HG02642 (cell line): ENCODE results near the gene LRRFIP2.

Source experiments
- ATAC-seq: cut with Tn5 transposase; IDR thresholded peaks from one replicate; pipeline ENCODE4 v1.9.1; 2021; ENCODE audit warnings: mild to moderate bottlenecking; ENCODE audit not compliant: unreplicated experiment, poor library complexity

LRRFIP2 gene

GRCh38 chr3:37031096-37031682 lies 143.2 kb downstream of the LRRFIP2 start:
- no peak for ATAC-seq

GRCh38 chr3:37030588-37030987 lies 143.8 kb downstream of the LRRFIP2 start:
- ATAC-seq: no peak

GRCh38 chr3:37029516-37030163 lies 144.7 kb downstream of the LRRFIP2 start:
- no peak for ATAC-seq

- ATAC-seq: no peak
Observed at GRCh38 chr3:37029111-37029510, 145.3 kb downstream of the LRRFIP2 start.

- no peak for ATAC-seq
Observed at GRCh38 chr3:37028329-37028728, 146.1 kb downstream of the LRRFIP2 start.

- no peak for ATAC-seq
Observed at GRCh38 chr3:37026851-37027250, 147.5 kb downstream of the LRRFIP2 start.

- ATAC-seq: no peak
Observed at GRCh38 chr3:37025561-37026335, 148.6 kb downstream of the LRRFIP2 start.

- no peak for ATAC-seq
Observed at GRCh38 chr3:37024820-37025405, 149.5 kb downstream of the LRRFIP2 start.

GRCh38 chr3:37024092-37024491 lies 150.3 kb downstream of the LRRFIP2 start:
- ATAC-seq: no peak

GRCh38 chr3:37017683-37018082 lies 156.7 kb downstream of the LRRFIP2 start:
- no peak for ATAC-seq

- no peak for ATAC-seq
Observed at GRCh38 chr3:37016903-37017302, 157.5 kb downstream of the LRRFIP2 start.

- ATAC-seq: no peak
Observed at GRCh38 chr3:37015642-37016041, 158.7 kb downstream of the LRRFIP2 start.

GRCh38 chr3:37014620-37015019 lies 159.8 kb downstream of the LRRFIP2 start:
- no peak for ATAC-seq
